CD8-positive, alpha-beta memory T cell (primary cell): ENCODE results near the gene TMPRSS4. TPM values are rescaled to one million over a fixed set of nuclear protein-coding genes. Genes with fewer than 3 reads are reported as not detected.

Source experiments
- CTCF ChIA-PET: fragments of 350-600 bp; sonication (Branson Sonifier 250); formaldehyde crosslinking; loops from one replicate; lab custom pipeline; 2021; ENCODE audit warnings: antibody characterized with exemption; lab: Charles Lee
- POLR2A ChIA-PET: fragments of 350-600 bp; sonication (Branson Sonifier 250); formaldehyde crosslinking; loops from one replicate; lab custom pipeline; 2021; ENCODE audit warnings: antibody characterized with exemption; lab: Charles Lee
- DNase-seq, 5 donors: peaks; one replicate each; pipeline versions ENCODE4 v3.0.0 to v3.0.0-alpha.2; 2020 to 2022; ENCODE audit warnings: mixed read lengths in 1 of 5
- H3K27ac ChIP-seq: one replicate; pipeline ENCODE4 v1.7.0; 2013; ENCODE audit warnings: low read depth, mild to moderate bottlenecking, low read length, moderate library complexity
- H3K27me3 ChIP-seq: 2 replicates; pipeline ENCODE4 v1.7.0; 2013; ENCODE audit warnings: low read length, mild to moderate bottlenecking; ENCODE audit not compliant: insufficient read depth, poor library complexity, severe bottlenecking
- H3K36me3 ChIP-seq: 2 replicates; pipeline ENCODE4 v1.7.0; 2013; ENCODE audit warnings: mild to moderate bottlenecking, low read length, moderate library complexity; ENCODE audit not compliant: insufficient read depth
- H3K4me1 ChIP-seq: 2 replicates; pipeline ENCODE4 v1.7.0; 2013; ENCODE audit warnings: mild to moderate bottlenecking, low read length, moderate library complexity; ENCODE audit not compliant: insufficient read depth
- H3K4me3 ChIP-seq: 2 replicates; pipeline ENCODE4 v1.7.0; 2013; ENCODE audit warnings: mild to moderate bottlenecking, low read length
- H3K9me3 ChIP-seq: 2 replicates; pipeline ENCODE4 v1.7.0; 2013; ENCODE audit warnings: mild to moderate bottlenecking, low read length
- H3K27ac Mint-ChIP-seq, 8 donors: one replicate each; pipeline ENCODE4 v1.8.0; 2020 to 2021; ENCODE audit warnings: mixed read lengths in 8 of 8, mild to moderate bottlenecking in 6 of 8, inconsistent platforms in 3 of 8, moderate library complexity in 3 of 8
- H3K27me3 Mint-ChIP-seq, 2 donors: one replicate each; pipeline ENCODE4 v1.8.0; 2020 to 2021; ENCODE audit warnings: mixed read lengths in 2 of 2, mild to moderate bottlenecking in 1 of 2, moderate library complexity in 1 of 2
- H3K36me3 Mint-ChIP-seq, 3 donors: one replicate each; pipeline ENCODE4 v1.8.0; 2020 to 2021; ENCODE audit warnings: mixed read lengths in 3 of 3, inconsistent platforms in 1 of 3, mild to moderate bottlenecking in 1 of 3
- H3K4me1 Mint-ChIP-seq, 3 donors: one replicate each; pipeline ENCODE4 v1.8.0; 2020 to 2021; ENCODE audit warnings: mixed read lengths in 3 of 3, inconsistent platforms in 1 of 3, mild to moderate bottlenecking in 1 of 3
- H3K4me3 Mint-ChIP-seq, 7 donors: one replicate each; pipeline ENCODE4 v1.8.0; 2020 to 2021; ENCODE audit warnings: mixed read lengths in 7 of 7, mild to moderate bottlenecking in 6 of 7, moderate library complexity in 4 of 7, inconsistent platforms in 2 of 7
- H3K9me3 Mint-ChIP-seq, 5 donors: one replicate each; pipeline ENCODE4 v1.8.0; 2020 to 2022; ENCODE audit warnings: mixed read lengths in 5 of 5, mild to moderate bottlenecking in 3 of 5, moderate library complexity in 2 of 5, inconsistent platforms in 1 of 5
- polyA plus RNA-seq: library from polyadenylated mRNA; unstranded; fragments of 300-500 nt; fragmentation: Illumina TruSeq; gene quantifications from one replicate; pipeline ENCODE4 v1.2.3, GENCODE V29; 2021
- total RNA-seq, 2 experiments: library from RNA; stranded (reverse); gene quantifications; one replicate each; pipeline ENCODE4 v1.2.3, GENCODE V29; 2021

TMPRSS4 gene
- total and polyA plus RNA-seq, 3 experiments from 2014 or later = not detected

- no peaks in the 10 kb centered on the region for H3K4me1 Mint-ChIP-seq
- no peak for DNase-seq
- Histone ChIP-seq H3K36me3 (no peaks in the 10 kb centered on the region), H3K4me1 (no peaks in the 10 kb centered on the region), H3K4me3 (no peak overlapping the region), H3K9me3 (no peaks in the 10 kb centered on the region), H3K27ac (no peak overlapping the region), H3K27me3 (no peaks in the 10 kb centered on the region)
- H3K27ac Mint-ChIP-seq = no peak overlapping the region
- no peak overlapping the region for H3K4me3 Mint-ChIP-seq
- no peaks in the 10 kb centered on the region for H3K9me3 Mint-ChIP-seq
- CTCF ChIA-PET = no interaction called here
- H3K36me3 Mint-ChIP-seq = no peaks in the 10 kb centered on the region
- H3K27me3 Mint-ChIP-seq = peaks cover 4 to 6% of the 10 kb centered on the region in 2 donors
- POLR2A ChIA-PET = interaction anchor here (0.6 kb wide), 1 partner anchor 30 kb away, joined by 3 read pairs; no protein-coding TSS in a partner anchor
These were observed 27.6 kb downstream of the TMPRSS4 start for GRCh38 chr11:118104491-118104890.

- no peak overlapping the region for H3K4me3 ChIP-seq
- H3K4me1 ChIP-seq = no peaks in the 10 kb centered on the region
- H3K27me3 ChIP-seq = no peaks in the 10 kb centered on the region
- POLR2A ChIA-PET = no interaction called here
- Mint-ChIP-seq H3K27ac (no peak overlapping the region), H3K9me3 (no peaks in the 10 kb centered on the region), H3K4me3 (no peak overlapping the region), H3K4me1 (no peaks in the 10 kb centered on the region), H3K36me3 (no peaks in the 10 kb centered on the region), H3K27me3 (peaks cover 6 to 10% of the 10 kb centered on the region in 2 donors)
- H3K27ac ChIP-seq = no peak overlapping the region
- no peak for DNase-seq
- no peaks in the 10 kb centered on the region for H3K9me3 ChIP-seq
- CTCF ChIA-PET = no interaction called here
- no peaks in the 10 kb centered on the region for H3K36me3 ChIP-seq
These were observed 28.9 kb downstream of the TMPRSS4 start for GRCh38 chr11:118105657-118106305.

GRCh38 chr11:118106789-118107335, 30.0 kb downstream of the TMPRSS4 start:
- no peak overlapping the region for H3K27ac ChIP-seq
- no peak overlapping the region for H3K4me3 Mint-ChIP-seq
- H3K9me3 ChIP-seq = no peaks in the 10 kb centered on the region
- no peaks in the 10 kb centered on the region for H3K9me3 Mint-ChIP-seq
- H3K36me3 Mint-ChIP-seq = no peaks in the 10 kb centered on the region
- H3K4me1 ChIP-seq = no peaks in the 10 kb centered on the region
- no peak for DNase-seq
- ChIA-PET CTCF (no interaction called here), POLR2A (no interaction called here)
- H3K4me1 Mint-ChIP-seq = no peaks in the 10 kb centered on the region
- H3K36me3 ChIP-seq = no peaks in the 10 kb centered on the region
- H3K4me3 ChIP-seq = no peak overlapping the region
- H3K27me3 ChIP-seq = no peaks in the 10 kb centered on the region
- H3K27me3 Mint-ChIP-seq = peaks cover 8 to 9% of the 10 kb centered on the region in 2 donors
- H3K27ac Mint-ChIP-seq = peak overlapping the region in 2 of 8 donors; percentile 4 to 17

GRCh38 chr11:118108513-118108912, 31.6 kb downstream of the TMPRSS4 start:
- Mint-ChIP-seq H3K4me1 (no peaks in the 10 kb centered on the region), H3K9me3 (no peaks in the 10 kb centered on the region), H3K4me3 (no peak overlapping the region), H3K27me3 (peaks cover 8 to 13% of the 10 kb centered on the region in 2 donors), H3K27ac (peak overlapping the region in 1 of 8 donors; percentile 36), H3K36me3 (no peaks in the 10 kb centered on the region)
- CTCF ChIA-PET = interaction anchor here (1.2 kb wide), 1 partner anchor 9 kb away, joined by 4 read pairs; no protein-coding TSS in a partner anchor
- no peak for DNase-seq
- POLR2A ChIA-PET = no interaction called here
- H3K36me3 ChIP-seq = no peaks in the 10 kb centered on the region
- H3K4me3 ChIP-seq = no peak overlapping the region
- H3K4me1 ChIP-seq = no peaks in the 10 kb centered on the region
- no peaks in the 10 kb centered on the region for H3K9me3 ChIP-seq
- no peaks in the 10 kb centered on the region for H3K27me3 ChIP-seq
- H3K27ac ChIP-seq = no peak overlapping the region

- no peaks in the 10 kb centered on the region for H3K4me1 ChIP-seq
- H3K36me3 ChIP-seq = no peaks in the 10 kb centered on the region
- Mint-ChIP-seq H3K9me3 (no peaks in the 10 kb centered on the region), H3K27ac (peak overlapping the region in 2 of 8 donors; percentile 10 to 79), H3K27me3 (peaks cover 8 to 14% of the 10 kb centered on the region in 2 donors), H3K4me1 (peaks cover 0 to 3% (median 2%) of the 10 kb centered on the region in 3 donors), H3K4me3 (no peak overlapping the region), H3K36me3 (no peaks in the 10 kb centered on the region)
- no peaks in the 10 kb centered on the region for H3K9me3 ChIP-seq
- no peak for DNase-seq
- CTCF ChIA-PET = interaction anchor here (0.6 to 1.2 kb wide), 2 partner anchors 9 to 24 kb away, joined by 3 to 4 read pairs; no protein-coding TSS in a partner anchor
- H3K27me3 ChIP-seq = no peaks in the 10 kb centered on the region
- no peak overlapping the region for H3K27ac ChIP-seq
- POLR2A ChIA-PET = no interaction called here
- no peak overlapping the region for H3K4me3 ChIP-seq
These were observed 32.4 kb downstream of the TMPRSS4 start for GRCh38 chr11:118109231-118109630.

GRCh38 chr11:118111019-118111743, 34.3 kb downstream of the TMPRSS4 start:
- DNase-seq = no peak
- Mint-ChIP-seq H3K4me3 (no peak overlapping the region), H3K27me3 (peaks cover 16 to 17% of the 10 kb centered on the region in 2 donors), H3K36me3 (no peaks in the 10 kb centered on the region), H3K27ac (no peak overlapping the region), H3K9me3 (no peaks in the 10 kb centered on the region), H3K4me1 (peaks cover 5 to 14% (median 14%) of the 10 kb centered on the region in 3 donors)
- Histone ChIP-seq H3K4me1 (no peaks in the 10 kb centered on the region), H3K4me3 (no peak overlapping the region), H3K27me3 (no peaks in the 10 kb centered on the region), H3K36me3 (no peaks in the 10 kb centered on the region), H3K27ac (no peak overlapping the region), H3K9me3 (no peaks in the 10 kb centered on the region)
- ChIA-PET POLR2A (no interaction called here), CTCF (no interaction called here)

- Mint-ChIP-seq H3K4me1 (peaks cover 5 to 14% (median 14%) of the 10 kb centered on the region in 3 donors), H3K27me3 (peaks cover 14 to 17% of the 10 kb centered on the region in 2 donors), H3K36me3 (no peaks in the 10 kb centered on the region), H3K9me3 (no peaks in the 10 kb centered on the region), H3K4me3 (no peak overlapping the region), H3K27ac (no peak overlapping the region)
- no peak for DNase-seq
- ChIA-PET CTCF (no interaction called here), POLR2A (no interaction called here)
- H3K27me3 ChIP-seq = no peaks in the 10 kb centered on the region
- no peaks in the 10 kb centered on the region for H3K4me1 ChIP-seq
- no peak overlapping the region for H3K4me3 ChIP-seq
- H3K36me3 ChIP-seq = no peaks in the 10 kb centered on the region
- no peaks in the 10 kb centered on the region for H3K9me3 ChIP-seq
- no peak overlapping the region for H3K27ac ChIP-seq
These were observed 34.8 kb downstream of the TMPRSS4 start for GRCh38 chr11:118111744-118112035.
